ENCODE measurements around the gene EME1.

DNA sequence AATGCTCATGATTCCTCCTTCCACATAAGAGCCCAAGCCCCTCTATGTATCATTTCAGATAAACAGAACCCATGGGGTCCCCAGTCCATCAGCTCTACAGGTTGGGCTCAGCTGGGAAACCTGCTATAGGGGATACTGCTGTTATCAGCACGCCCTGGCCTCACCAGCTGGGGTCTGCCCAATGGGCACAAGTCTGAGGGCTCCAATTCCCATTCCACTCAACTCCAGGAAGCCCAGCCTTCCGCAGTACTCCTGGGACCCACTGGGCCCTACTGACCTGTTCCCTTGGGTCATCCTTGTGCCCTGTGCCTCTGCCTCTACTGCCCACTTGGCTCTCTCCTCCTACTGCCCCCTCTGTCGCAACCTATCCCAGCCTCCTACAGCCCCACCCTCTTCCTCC lies 43.3 kb upstream of the EME1 start:
- TF ChIP-seq, protein P1, sequence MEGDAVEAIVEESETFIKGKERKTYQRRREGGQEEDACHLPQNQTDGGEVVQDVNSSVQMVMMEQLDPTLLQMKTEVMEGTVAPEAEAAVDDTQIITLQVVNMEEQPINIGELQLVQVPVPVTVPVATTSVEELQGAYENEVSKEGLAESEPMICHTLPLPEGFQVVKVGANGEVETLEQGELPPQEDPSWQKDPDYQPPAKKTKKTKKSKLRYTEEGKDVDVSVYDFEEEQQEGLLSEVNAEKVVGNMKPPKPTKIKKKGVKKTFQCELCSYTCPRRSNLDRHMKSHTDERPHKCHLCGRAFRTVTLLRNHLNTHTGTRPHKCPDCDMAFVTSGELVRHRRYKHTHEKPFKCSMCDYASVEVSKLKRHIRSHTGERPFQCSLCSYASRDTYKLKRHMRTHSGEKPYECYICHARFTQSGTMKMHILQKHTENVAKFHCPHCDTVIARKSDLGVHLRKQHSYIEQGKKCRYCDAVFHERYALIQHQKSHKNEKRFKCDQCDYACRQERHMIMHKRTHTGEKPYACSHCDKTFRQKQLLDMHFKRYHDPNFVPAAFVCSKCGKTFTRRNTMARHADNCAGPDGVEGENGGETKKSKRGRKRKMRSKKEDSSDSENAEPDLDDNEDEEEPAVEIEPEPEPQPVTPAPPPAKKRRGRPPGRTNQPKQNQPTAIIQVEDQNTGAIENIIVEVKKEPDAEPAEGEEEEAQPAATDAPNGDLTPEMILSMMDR (conservative IDR thresholded peaks at IDR 0.05; ENCODE audit: low read depth, low read length), result no peak
- TF ChIP-seq EZH2 (IDR thresholded peaks at IDR 0.05; ENCODE audit: borderline replicate concordance, low read depth, low read length, poor library complexity, severe bottlenecking), result no peak

Data from A673 (cell line).